AG09319 (cell line): ENCODE data around the gene IZUMO1.

ENCODE experiments used
- DNase-seq: peaks from one replicate; pipeline ENCODE4 v3.0.0-alpha.2; 2010; ENCODE audit warnings: low read depth; ENCODE audit errors: extremely low read depth
- TF ChIP-seq, protein P1 (sequence below): IDR thresholded peaks from 2 replicates; pipeline ENCODE4 v1.5.1; 2011; ENCODE audit warnings: low read depth, mild to moderate bottlenecking, inconsistent platforms, low read length, moderate library complexity

IZUMO1 gene

GRCh38 chr19:48756212-48756611, 9.5 kb upstream of the IZUMO1 start:
- DNase-seq, result no peak
- TF ChIP-seq, protein P1, sequence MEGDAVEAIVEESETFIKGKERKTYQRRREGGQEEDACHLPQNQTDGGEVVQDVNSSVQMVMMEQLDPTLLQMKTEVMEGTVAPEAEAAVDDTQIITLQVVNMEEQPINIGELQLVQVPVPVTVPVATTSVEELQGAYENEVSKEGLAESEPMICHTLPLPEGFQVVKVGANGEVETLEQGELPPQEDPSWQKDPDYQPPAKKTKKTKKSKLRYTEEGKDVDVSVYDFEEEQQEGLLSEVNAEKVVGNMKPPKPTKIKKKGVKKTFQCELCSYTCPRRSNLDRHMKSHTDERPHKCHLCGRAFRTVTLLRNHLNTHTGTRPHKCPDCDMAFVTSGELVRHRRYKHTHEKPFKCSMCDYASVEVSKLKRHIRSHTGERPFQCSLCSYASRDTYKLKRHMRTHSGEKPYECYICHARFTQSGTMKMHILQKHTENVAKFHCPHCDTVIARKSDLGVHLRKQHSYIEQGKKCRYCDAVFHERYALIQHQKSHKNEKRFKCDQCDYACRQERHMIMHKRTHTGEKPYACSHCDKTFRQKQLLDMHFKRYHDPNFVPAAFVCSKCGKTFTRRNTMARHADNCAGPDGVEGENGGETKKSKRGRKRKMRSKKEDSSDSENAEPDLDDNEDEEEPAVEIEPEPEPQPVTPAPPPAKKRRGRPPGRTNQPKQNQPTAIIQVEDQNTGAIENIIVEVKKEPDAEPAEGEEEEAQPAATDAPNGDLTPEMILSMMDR, result no peak

DNA sequence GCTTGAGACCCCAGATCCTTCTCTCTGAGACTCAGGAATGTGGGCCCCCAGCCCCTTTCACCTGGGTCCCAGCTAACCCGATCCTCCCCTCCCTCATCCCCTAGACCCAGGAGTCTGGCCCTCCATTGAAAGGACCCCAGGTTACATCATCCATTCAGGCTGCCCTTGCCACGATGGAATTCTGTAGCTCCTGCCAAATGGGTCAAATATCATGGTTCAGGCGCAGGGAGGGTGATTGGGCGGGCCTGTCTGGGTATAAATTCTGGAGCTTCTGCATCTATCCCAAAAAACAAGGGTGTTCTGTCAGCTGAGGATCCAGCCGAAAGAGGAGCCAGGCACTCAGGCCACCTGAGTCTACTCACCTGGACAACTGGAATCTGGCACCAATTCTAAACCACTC, 9.1 kb upstream of the IZUMO1 start:
- TF ChIP-seq, protein P1, result no peak

DNA sequence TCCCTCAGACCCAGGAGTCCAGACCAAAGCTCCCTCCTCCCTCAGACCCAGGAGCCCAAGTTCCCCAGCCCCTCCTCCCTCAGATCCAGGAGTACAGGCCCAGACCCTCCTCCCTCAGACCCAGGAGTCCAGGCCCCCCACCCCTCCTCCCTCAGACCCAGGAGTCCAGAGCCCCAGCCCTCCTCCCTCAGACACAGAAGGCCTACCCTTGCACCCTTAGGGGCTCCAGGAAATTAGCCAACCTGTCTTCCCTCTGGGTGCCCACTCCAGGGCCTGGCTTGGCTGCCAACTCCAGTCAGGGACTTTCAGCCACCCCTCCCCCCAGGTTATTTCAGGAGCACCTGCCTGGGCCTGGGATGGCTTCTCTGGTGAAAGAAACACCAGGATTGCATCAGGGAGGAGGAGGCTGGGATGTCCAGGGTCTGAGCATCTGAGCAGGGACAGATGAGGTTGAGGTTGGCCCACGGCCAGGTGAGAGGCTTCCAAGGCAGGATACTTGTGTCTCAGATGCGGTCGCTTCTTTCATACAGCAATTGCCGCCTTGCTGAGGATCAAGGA, 8.5 kb upstream of the IZUMO1 start, which contains the start of gene FGF21:
FGF21 (plus strand) TSS at position 441 of the 558 bp plus-strand sequence. CDS start 713 bp downstream, outside the sequence.
- DNase-seq, result no peak
- TF ChIP-seq, protein P1, result no peak

More for the DNA sequence above, 9.1 kb upstream of the IZUMO1 start:
- DNase-seq, result no peak

DNA sequence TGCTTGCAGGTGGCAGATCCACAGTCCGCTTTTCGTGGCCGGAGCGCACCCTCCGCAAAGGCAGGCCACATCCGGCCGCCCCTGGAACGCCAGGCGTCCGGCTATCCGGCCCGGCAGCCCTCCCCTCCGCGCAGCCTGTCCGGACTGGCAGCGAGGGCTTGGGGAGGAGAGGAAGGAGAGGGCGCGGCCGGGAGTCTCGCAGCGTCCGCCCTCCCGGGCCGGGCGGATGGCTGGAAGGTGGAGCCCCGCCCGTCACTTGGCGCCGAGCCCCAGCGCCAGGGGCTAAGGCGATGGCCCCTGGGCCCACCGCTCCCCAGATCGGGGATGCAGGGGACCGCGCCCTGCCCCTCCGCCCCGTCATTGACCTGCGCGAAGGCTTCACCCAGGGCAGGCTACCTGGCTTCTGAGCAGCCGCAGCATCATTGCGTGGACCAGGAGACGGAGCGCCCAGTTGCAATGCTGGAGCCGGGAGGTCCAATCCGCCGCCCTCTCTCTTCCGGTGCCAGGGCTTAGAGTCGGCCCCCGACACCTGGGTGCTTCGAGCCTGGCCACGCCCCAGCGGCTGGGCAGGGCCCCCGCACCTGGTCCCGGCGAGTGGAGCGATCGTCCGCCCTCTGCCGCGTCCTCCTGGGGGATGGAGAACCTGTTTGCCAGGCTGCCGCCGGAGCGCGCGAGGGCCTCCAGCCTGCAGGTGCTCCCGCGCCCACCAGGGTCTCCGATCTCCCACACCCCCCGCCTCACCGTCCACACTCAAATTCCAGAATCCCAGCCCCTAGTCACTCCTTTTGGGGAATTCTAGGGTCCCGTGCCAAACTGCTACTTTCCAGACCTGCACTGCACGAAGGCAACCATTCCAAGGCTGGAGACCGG, 6.0 kb upstream of the IZUMO1 start, which contains the start of gene FUT1:
FUT1 (minus strand) TSS at position 146 of the 870 bp plus-strand sequence. CDS start 1,360 bp downstream, outside the sequence.
- TF ChIP-seq, protein P1, result no peak
- no peak for DNase-seq

- DNase-seq, result no peak
- TF ChIP-seq, protein P1, result no peak
Measured at GRCh38 chr19:48751845-48752495, 5.3 kb upstream of the IZUMO1 start.

DNA sequence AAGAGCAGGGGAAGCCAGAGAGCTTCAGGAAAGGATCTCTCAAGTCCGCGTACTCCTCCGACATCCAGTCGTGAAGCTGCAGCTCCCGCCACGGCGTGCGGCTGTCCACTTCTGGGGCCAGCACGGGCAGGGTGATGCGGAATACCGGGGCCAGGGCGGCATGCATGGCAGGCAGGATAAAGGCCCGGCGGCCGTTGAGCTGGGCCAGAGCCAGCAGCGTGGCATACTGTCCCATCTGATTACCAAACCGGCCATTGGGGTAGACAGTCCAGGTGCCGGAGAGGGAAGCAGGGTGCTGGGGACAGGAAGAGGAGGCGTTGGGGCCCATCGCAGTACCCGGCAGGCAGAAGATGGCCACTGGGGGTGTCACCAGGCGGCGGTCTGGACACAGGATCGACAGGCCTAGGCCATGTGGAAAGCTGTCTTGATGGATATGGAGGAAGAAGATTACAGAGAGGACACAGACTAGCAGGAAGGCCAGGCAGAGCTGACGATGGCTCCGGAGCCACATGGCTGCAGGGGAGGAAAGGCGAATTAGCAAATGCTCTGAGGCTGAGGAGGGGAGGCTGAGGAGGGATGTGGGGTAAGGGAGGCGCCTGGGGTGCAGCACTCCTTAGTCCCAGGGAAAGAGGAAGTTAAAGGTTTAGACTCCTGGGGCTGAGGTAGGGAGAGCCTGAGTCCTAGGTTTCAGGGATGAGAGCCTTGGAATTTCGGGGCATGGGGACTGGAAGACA, 4.2 kb upstream of the IZUMO1 start:
- no peak for DNase-seq
- TF ChIP-seq, protein P1, result no peak
